Tibial nerve (tissue), 4 donors: ENCODE results near the gene MARVELD3.

Experiments
- EP300 ChIP-seq, 2 donors: sonication (generic); formaldehyde crosslinking; IDR thresholded peaks; one replicate each; pipeline ENCODE4 v1.6.1; 2017; ENCODE audit warnings: antibody characterized with exemption in 2 of 2, mild to moderate bottlenecking in 1 of 2
- POLR2A ChIP-seq, 2 donors: fragments of 450-650 bp; IDR thresholded peaks; one replicate each; pipeline ENCODE4 v1.6.1; 2017; ENCODE audit warnings: antibody characterized with exemption in 2 of 2, mild to moderate bottlenecking in 2 of 2, moderate library complexity in 2 of 2
- TF ChIP-seq, protein P1 (sequence below), 5 experiments: fragments of 200-600 bp in 3 of 5; fragments of 450-650 bp in 2 of 5; sonication (generic) in 3 of 5; IDR thresholded peaks; one replicate each; pipeline ENCODE4 v1.5.1; 2016 to 2019; ENCODE audit warnings: antibody characterized with exemption in 5 of 5, mild to moderate bottlenecking in 3 of 5, moderate library complexity in 2 of 5

DNA sequence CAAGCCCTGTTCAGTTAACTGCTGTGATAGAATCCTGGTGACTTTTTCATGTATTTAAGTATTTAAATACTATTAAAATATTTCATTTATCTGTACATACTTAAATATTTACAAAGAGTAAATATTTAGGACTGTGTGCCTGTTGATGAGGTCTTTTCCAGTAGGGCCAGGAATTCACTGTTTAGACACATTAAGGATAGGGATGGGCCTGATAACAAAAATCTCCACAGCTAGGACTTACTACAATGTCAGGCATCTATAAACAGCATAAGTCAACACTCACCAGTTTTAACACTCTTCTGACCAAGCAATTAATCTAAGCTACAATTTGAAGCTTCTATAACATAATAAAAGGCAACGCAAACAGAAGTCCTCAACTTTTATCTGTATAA lies 47.6 kb downstream of the MARVELD3 start:
- TF ChIP-seq, protein P1, sequence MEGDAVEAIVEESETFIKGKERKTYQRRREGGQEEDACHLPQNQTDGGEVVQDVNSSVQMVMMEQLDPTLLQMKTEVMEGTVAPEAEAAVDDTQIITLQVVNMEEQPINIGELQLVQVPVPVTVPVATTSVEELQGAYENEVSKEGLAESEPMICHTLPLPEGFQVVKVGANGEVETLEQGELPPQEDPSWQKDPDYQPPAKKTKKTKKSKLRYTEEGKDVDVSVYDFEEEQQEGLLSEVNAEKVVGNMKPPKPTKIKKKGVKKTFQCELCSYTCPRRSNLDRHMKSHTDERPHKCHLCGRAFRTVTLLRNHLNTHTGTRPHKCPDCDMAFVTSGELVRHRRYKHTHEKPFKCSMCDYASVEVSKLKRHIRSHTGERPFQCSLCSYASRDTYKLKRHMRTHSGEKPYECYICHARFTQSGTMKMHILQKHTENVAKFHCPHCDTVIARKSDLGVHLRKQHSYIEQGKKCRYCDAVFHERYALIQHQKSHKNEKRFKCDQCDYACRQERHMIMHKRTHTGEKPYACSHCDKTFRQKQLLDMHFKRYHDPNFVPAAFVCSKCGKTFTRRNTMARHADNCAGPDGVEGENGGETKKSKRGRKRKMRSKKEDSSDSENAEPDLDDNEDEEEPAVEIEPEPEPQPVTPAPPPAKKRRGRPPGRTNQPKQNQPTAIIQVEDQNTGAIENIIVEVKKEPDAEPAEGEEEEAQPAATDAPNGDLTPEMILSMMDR (IDR thresholded peaks at IDR 0.05): no peak
- TF ChIP-seq EP300 (IDR thresholded peaks at IDR 0.05) (no peak), POLR2A (IDR thresholded peaks at IDR 0.05) (no peak)
